Fibroblast of lung (primary cell): Measurements from ENCODE around the gene PLS1. TPM values are rescaled to one million over a fixed set of nuclear protein-coding genes. Genes with fewer than 3 reads are reported as not detected.
"Not testable (repeated sequence)": the region's sequence is repeated elsewhere in the genome, so short reads cannot be mapped to it uniquely, and the experiment has no call there.

Source experiments
- DNase-seq, 2 donors: peaks; one replicate each; pipeline versions ENCODE4 v3.0.0 to v3.0.0-alpha.2; 2010; ENCODE audit warnings: low read depth in 2 of 2
- H2AFZ ChIP-seq: 2 replicates; pipeline ENCODE4 v1.5.1; 2012; ENCODE audit warnings: low read length, control low read depth, inconsistent platforms
- H3K27ac ChIP-seq: 2 replicates; pipeline ENCODE4 v1.5.1; 2011; ENCODE audit warnings: low read length, control low read depth; ENCODE audit not compliant: insufficient read depth
- H3K27me3 ChIP-seq: 2 replicates; pipeline ENCODE4 v1.5.1; 2011; ENCODE audit warnings: mild to moderate bottlenecking, low read length; ENCODE audit not compliant: control insufficient read depth, insufficient read depth
- H3K36me3 ChIP-seq: 2 replicates; pipeline ENCODE4 v1.5.1; 2011; ENCODE audit warnings: low read length; ENCODE audit not compliant: control insufficient read depth, insufficient read depth
- H3K4me1 ChIP-seq: 2 replicates; pipeline ENCODE4 v1.5.1; 2011; ENCODE audit warnings: low read length; ENCODE audit not compliant: control insufficient read depth, insufficient read depth; ENCODE audit errors: extremely low read depth
- H3K4me2 ChIP-seq: 2 replicates; pipeline ENCODE4 v1.5.1; 2011; ENCODE audit warnings: low read length, control low read depth; ENCODE audit not compliant: insufficient read depth; ENCODE audit errors: extremely low read depth
- H3K4me3 ChIP-seq, 4 experiments: fragments of 200-600 bp in 1 of 4; sonication (generic) in 1 of 4; replicated peaks in 1 of 4; 2 replicates each; pipeline ENCODE4 v1.5.1; 2011 to 2016; ENCODE audit warnings: low read length in 4 of 4, low read depth in 3 of 4, mild to moderate bottlenecking in 3 of 4, control low read depth in 2 of 4, inconsistent platforms in 1 of 4, mixed read lengths in 1 of 4; ENCODE audit not compliant: insufficient read depth in 1 of 4; ENCODE audit errors: control extremely low read depth in 1 of 4
- H3K79me2 ChIP-seq: 2 replicates; pipeline ENCODE4 v1.5.1; 2012; ENCODE audit warnings: mild to moderate bottlenecking, low read length, inconsistent platforms; ENCODE audit not compliant: control insufficient read depth, insufficient read depth
- H3K9ac ChIP-seq: 2 replicates; pipeline ENCODE4 v1.5.1; 2011; ENCODE audit warnings: mild to moderate bottlenecking, low read length, control low read depth; ENCODE audit not compliant: insufficient read depth
- H3K9me3 ChIP-seq: 2 replicates; pipeline ENCODE4 v1.5.1; 2012; ENCODE audit warnings: low read depth, low read length; ENCODE audit not compliant: control insufficient read depth, insufficient read depth
- H4K20me1 ChIP-seq: 2 replicates; pipeline ENCODE4 v1.5.1; 2011; ENCODE audit warnings: low read length; ENCODE audit not compliant: control insufficient read depth, insufficient read depth; ENCODE audit errors: extremely low read depth
- EZH2 ChIP-seq: IDR thresholded peaks from 2 replicates; pipeline ENCODE4 v1.5.1; 2012; ENCODE audit warnings: low read length, control low read depth, mild to moderate bottlenecking; ENCODE audit errors: missing control alignments
- polyA plus RNA-seq, 2 donors: library from polyadenylated mRNA; depleted of rRNA in 1 of 2; stranded (reverse) in 1 of 2; unstranded in 1 of 2; fragments of >200 nt; gene quantifications; 2 replicates each; pipeline ENCODE4 v1.2.1, GENCODE V29; 2011 to 2012; ENCODE audit warnings: missing spikeins in 1 of 2
- total RNA-seq: library from RNA; depleted of rRNA; stranded (reverse); fragments of >200 nt; gene quantifications from 2 replicates; pipeline ENCODE4 v1.2.1, GENCODE V29; 2014
- TF ChIP-seq, protein P1 (sequence below), 2 donors: IDR thresholded peaks in 1 of 2; conservative IDR thresholded peaks in 1 of 2; 1 replicate in 1 of 2; 2 replicates in 1 of 2; pipeline ENCODE4 v1.5.1; 2011 to 2012; ENCODE audit warnings: low read length in 2 of 2, control low read depth in 1 of 2, inconsistent platforms in 1 of 2, low read depth in 1 of 2, mild to moderate bottlenecking in 1 of 2

The PLS1 gene
- total and polyA plus RNA-seq, 2 donors (not counting 1 experiment from before 2014, with no cell fraction given), result 0.59 to 0.83 TPM

GRCh38 chr3:142586803-142587406 lies 9.3 kb upstream of the PLS1 start:
- TF ChIP-seq, protein P1, sequence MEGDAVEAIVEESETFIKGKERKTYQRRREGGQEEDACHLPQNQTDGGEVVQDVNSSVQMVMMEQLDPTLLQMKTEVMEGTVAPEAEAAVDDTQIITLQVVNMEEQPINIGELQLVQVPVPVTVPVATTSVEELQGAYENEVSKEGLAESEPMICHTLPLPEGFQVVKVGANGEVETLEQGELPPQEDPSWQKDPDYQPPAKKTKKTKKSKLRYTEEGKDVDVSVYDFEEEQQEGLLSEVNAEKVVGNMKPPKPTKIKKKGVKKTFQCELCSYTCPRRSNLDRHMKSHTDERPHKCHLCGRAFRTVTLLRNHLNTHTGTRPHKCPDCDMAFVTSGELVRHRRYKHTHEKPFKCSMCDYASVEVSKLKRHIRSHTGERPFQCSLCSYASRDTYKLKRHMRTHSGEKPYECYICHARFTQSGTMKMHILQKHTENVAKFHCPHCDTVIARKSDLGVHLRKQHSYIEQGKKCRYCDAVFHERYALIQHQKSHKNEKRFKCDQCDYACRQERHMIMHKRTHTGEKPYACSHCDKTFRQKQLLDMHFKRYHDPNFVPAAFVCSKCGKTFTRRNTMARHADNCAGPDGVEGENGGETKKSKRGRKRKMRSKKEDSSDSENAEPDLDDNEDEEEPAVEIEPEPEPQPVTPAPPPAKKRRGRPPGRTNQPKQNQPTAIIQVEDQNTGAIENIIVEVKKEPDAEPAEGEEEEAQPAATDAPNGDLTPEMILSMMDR (conservative IDR thresholded peaks at IDR 0.05 in 1 of 2, IDR thresholded peaks at IDR 0.05 in 1 of 2; ENCODE audit: low read depth in 1 of 2, low read length in 2 of 2), result peak; percentile 45 to 62
- no peak for TF ChIP-seq EZH2
- Histone ChIP-seq H3K4me3 (no peak overlapping the region), H2AFZ (no peak overlapping the region), H3K4me1 (no peaks in the 10 kb centered on the region), H3K27ac (no peak overlapping the region), H3K36me3 (no peaks in the 10 kb centered on the region), H3K79me2 (no peaks in the 10 kb centered on the region), H4K20me1 (no peaks in the 10 kb centered on the region), H3K27me3 (no peaks in the 10 kb centered on the region), H3K9me3 (no peaks in the 10 kb centered on the region), H3K9ac (no peak overlapping the region), H3K4me2 (no peak overlapping the region)
- peak; percentile 72 to 84 for DNase-seq

DNA sequence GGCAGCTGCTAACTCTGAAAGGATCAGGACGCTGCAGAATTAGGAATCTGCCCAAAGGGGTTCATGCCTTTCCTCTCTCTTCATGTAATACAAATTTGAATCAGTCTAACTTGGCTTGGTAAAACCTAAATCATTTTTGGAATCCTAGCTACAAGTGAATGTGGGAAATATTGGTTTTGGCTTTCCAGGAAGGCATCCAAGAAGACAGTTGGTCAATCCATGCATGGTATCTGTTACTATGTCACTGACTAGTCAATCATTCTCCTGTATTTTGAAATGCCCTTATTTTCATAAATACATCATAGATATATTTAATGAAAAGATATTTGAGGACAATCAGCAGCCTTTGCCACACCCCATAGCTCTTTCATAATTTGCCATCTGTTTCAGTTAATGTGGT lies 7.5 kb upstream of the PLS1 start:
- H3K4me2 ChIP-seq, result no peak overlapping the region
- no peaks in the 10 kb centered on the region for H4K20me1 ChIP-seq
- no peaks in the 10 kb centered on the region for H3K9me3 ChIP-seq
- DNase-seq, result no peak
- H3K36me3 ChIP-seq, result no peaks in the 10 kb centered on the region
- H3K4me1 ChIP-seq, result no peaks in the 10 kb centered on the region
- no peak overlapping the region for H2AFZ ChIP-seq
- H3K27me3 ChIP-seq, result no peaks in the 10 kb centered on the region
- H3K27ac ChIP-seq, result no peak overlapping the region
- H3K4me3 ChIP-seq, result no peak overlapping the region
- H3K9ac ChIP-seq, result no peak overlapping the region
- H3K79me2 ChIP-seq, result no peaks in the 10 kb centered on the region
- no peak for TF ChIP-seq EZH2
- TF ChIP-seq, protein P1 (conservative IDR thresholded peaks at IDR 0.05 in 1 of 2, IDR thresholded peaks at IDR 0.05 in 1 of 2; ENCODE audit: low read depth in 1 of 2, low read length in 2 of 2), result no peak

DNA sequence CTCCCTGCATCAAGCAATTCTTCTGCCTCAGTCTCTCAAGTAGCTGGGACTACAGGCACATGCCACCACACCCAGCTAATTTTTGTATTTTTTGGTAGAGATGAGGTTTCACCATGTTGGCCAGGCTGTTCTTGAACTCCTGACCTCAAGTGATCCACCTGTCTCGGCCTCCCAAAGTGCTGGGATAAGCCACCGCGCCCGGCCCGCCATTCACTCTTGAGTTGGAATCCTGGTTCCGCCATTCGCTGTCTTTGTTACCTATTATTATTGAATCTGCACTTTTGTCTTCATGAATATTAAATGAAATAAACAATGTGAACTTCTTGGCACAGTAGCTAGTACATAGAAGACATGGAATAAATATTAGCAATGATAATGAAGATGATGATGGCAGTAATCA lies 3.9 kb upstream of the PLS1 start:
- H4K20me1 ChIP-seq, H3K4me2 ChIP-seq, H3K27me3 ChIP-seq, H3K27ac ChIP-seq, H3K9ac ChIP-seq, H3K36me3 ChIP-seq, H2AFZ ChIP-seq, H3K79me2 ChIP-seq, H3K4me1 ChIP-seq, H3K4me3 ChIP-seq, H3K9me3 ChIP-seq, DNase-seq: not testable (repeated sequence)
